DND-41 (cell line): ENCODE measurements around the gene EGF.

ENCODE experiments used
- ATAC-seq: fragments of 200-7000 bp; cut with Tn5 transposase; 3 replicates; pipeline ENCODE4 v1.9.1; 2021; ENCODE audit warnings: low read depth; ENCODE audit not compliant: insufficient read depth
- DNase-seq: peaks from one replicate; pipeline ENCODE4 v3.0.0-alpha.2; 2020
- H2AFZ ChIP-seq: 2 replicates; pipeline ENCODE4 v1.6.0; 2012; ENCODE audit warnings: low read depth, low read length
- H3K27ac ChIP-seq: 2 replicates; pipeline ENCODE4 v1.5.1; 2012; ENCODE audit warnings: low read length, inconsistent platforms
- H3K27me3 ChIP-seq: fragments of 200-600 bp; sonication (generic); 2 replicates; pipeline ENCODE4 v1.6.0; 2012; ENCODE audit warnings: low read length, mild to moderate bottlenecking, inconsistent platforms; ENCODE audit not compliant: insufficient read depth, poor library complexity
- H3K36me3 ChIP-seq: 2 replicates; pipeline ENCODE4 v1.5.1; 2012; ENCODE audit warnings: low read length, inconsistent platforms; ENCODE audit not compliant: insufficient read depth
- H3K4me1 ChIP-seq: 2 replicates; pipeline ENCODE4 v1.5.1; 2012; ENCODE audit warnings: mild to moderate bottlenecking, low read length; ENCODE audit not compliant: insufficient read depth
- H3K4me2 ChIP-seq: 2 replicates; pipeline ENCODE4 v1.6.0; 2012; ENCODE audit warnings: mild to moderate bottlenecking, moderate library complexity, low read length, inconsistent platforms; ENCODE audit not compliant: insufficient read depth
- H3K4me3 ChIP-seq, 2 experiments: fragments of 200-600 bp in 1 of 2; shearing (Covaris generic) in 1 of 2; 2 replicates each; pipeline ENCODE4 v1.5.1; 2012 to 2016; ENCODE audit warnings: inconsistent platforms in 2 of 2, low read length in 2 of 2, mild to moderate bottlenecking in 2 of 2, low read depth in 1 of 2, moderate library complexity in 1 of 2
- H3K79me2 ChIP-seq: 2 replicates; pipeline ENCODE4 v1.6.0; 2012; ENCODE audit warnings: low read length, inconsistent platforms; ENCODE audit not compliant: insufficient read depth
- H3K9ac ChIP-seq: 2 replicates; pipeline ENCODE4 v1.6.0; 2012; ENCODE audit warnings: low read depth, mild to moderate bottlenecking, inconsistent platforms, low read length, moderate library complexity
- H3K9me3 ChIP-seq: 2 replicates; pipeline ENCODE4 v1.5.1; 2012; ENCODE audit warnings: low read length, moderate library complexity, mild to moderate bottlenecking, inconsistent platforms; ENCODE audit not compliant: insufficient read depth, severe bottlenecking
- H4K20me1 ChIP-seq: 2 replicates; pipeline ENCODE4 v1.6.0; 2012; ENCODE audit warnings: low read length; ENCODE audit not compliant: insufficient read depth
- EZH2 ChIP-seq: IDR thresholded peaks from 3 replicates; pipeline ENCODE4 v1.6.1; 2012; ENCODE audit warnings: borderline replicate concordance, low read depth, mild to moderate bottlenecking, moderate library complexity, low read length, inconsistent platforms; ENCODE audit not compliant: severe bottlenecking
- TF ChIP-seq, protein P1 (sequence below): IDR thresholded peaks from 2 replicates; pipeline ENCODE4 v1.5.1; 2012; ENCODE audit warnings: borderline replicate concordance, low read length, moderate library complexity, mild to moderate bottlenecking; ENCODE audit not compliant: poor library complexity, severe bottlenecking; ENCODE audit errors: extremely low read depth

EGF gene

DNA sequence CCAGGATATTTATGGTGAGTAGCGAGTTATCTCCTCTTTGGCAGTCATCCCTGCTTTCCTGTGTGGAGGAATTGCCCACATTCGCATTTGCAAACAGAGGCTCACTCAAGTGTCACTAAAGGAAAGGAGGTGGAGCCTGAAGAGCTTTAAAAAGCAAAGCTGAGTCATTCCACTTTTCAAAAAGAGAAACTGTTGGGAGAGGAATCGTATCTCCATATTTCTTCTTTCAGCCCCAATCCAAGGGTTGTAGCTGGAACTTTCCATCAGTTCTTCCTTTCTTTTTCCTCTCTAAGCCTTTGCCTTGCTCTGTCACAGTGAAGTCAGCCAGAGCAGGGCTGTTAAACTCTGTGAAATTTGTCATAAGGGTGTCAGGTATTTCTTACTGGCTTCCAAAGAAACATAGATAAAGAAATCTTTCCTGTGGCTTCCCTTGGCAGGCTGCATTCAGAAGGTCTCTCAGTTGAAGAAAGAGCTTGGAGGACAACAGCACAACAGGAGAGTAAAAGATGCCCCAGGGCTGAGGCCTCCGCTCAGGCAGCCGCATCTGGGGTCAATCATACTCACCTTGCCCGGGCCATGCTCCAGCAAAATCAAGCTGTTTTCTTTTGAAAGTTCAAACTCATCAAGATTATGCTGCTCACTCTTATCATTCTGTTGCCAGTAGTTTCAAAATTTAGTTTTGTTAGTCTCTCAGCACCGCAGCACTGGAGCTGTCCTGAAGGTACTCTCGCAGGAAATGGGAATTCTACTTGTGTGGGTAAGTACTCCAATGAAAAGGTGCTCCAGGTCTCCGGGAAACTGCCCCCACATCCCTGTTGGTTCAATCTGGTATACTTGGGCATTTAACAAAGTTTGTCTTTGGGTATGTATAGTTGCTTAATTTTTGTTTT, at the start of gene EGF:
EGF (plus strand) TSS at position 178 of the 890 bp plus-strand sequence; CDS start at position 631, 453 bp downstream.
- ATAC-seq: no peak
- H3K4me2 ChIP-seq: no peak within 1 kb of the TSS
- no peaks in the 10 kb centered on the region for H4K20me1 ChIP-seq
- peaks cover 18% of the 10 kb centered on the region for H3K27me3 ChIP-seq
- H3K27ac ChIP-seq: no peak within 1 kb of the TSS
- H3K4me3 ChIP-seq: no peak within 1 kb of the TSS
- no peaks in the 10 kb centered on the region for H3K4me1 ChIP-seq
- no peaks in the 10 kb centered on the region for H3K9me3 ChIP-seq
- no peak within 1 kb of the TSS for H3K9ac ChIP-seq
- no peak for TF ChIP-seq EZH2
- TF ChIP-seq, protein P1, sequence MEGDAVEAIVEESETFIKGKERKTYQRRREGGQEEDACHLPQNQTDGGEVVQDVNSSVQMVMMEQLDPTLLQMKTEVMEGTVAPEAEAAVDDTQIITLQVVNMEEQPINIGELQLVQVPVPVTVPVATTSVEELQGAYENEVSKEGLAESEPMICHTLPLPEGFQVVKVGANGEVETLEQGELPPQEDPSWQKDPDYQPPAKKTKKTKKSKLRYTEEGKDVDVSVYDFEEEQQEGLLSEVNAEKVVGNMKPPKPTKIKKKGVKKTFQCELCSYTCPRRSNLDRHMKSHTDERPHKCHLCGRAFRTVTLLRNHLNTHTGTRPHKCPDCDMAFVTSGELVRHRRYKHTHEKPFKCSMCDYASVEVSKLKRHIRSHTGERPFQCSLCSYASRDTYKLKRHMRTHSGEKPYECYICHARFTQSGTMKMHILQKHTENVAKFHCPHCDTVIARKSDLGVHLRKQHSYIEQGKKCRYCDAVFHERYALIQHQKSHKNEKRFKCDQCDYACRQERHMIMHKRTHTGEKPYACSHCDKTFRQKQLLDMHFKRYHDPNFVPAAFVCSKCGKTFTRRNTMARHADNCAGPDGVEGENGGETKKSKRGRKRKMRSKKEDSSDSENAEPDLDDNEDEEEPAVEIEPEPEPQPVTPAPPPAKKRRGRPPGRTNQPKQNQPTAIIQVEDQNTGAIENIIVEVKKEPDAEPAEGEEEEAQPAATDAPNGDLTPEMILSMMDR: no peak
- no peak for DNase-seq
- no peaks in the 10 kb centered on the region for H3K79me2 ChIP-seq
- no peak within 1 kb of the TSS for H2AFZ ChIP-seq
- H3K36me3 ChIP-seq: no peaks in the 10 kb centered on the region

DNA sequence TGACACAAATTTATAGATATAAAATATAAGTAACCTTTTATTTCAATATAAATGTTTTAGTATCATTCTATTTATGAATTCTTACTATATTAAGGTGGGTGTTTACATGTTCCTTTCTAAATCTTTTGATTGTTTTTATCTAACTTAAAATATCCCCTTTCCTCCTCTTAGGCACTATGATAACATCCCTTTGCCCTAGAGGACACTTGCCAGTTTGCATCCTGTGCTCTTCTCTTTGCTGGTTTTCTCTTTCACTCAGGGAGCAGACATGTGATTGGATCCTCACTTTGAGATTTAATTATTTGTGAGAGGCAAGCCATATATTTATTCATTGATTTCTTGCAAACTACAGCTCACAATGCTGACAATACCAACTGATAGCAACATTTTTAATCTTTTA, 48.5 kb upstream of the EGF start:
- no peak overlapping the region for H3K4me3 ChIP-seq
- H2AFZ ChIP-seq: no peak overlapping the region
- no peaks in the 10 kb centered on the region for H3K36me3 ChIP-seq
- peaks cover 10% of the 10 kb centered on the region for H3K9me3 ChIP-seq
- H4K20me1 ChIP-seq: no peaks in the 10 kb centered on the region
- H3K9ac ChIP-seq: no peak overlapping the region
- TF ChIP-seq EZH2: no peak
- TF ChIP-seq, protein P1: no peak
- ATAC-seq (no peak), DNase-seq (no peak)
- no peaks in the 10 kb centered on the region for H3K79me2 ChIP-seq
- no peaks in the 10 kb centered on the region for H3K27me3 ChIP-seq
- no peaks in the 10 kb centered on the region for H3K4me1 ChIP-seq
- no peak overlapping the region for H3K4me2 ChIP-seq
- no peak overlapping the region for H3K27ac ChIP-seq

DNA sequence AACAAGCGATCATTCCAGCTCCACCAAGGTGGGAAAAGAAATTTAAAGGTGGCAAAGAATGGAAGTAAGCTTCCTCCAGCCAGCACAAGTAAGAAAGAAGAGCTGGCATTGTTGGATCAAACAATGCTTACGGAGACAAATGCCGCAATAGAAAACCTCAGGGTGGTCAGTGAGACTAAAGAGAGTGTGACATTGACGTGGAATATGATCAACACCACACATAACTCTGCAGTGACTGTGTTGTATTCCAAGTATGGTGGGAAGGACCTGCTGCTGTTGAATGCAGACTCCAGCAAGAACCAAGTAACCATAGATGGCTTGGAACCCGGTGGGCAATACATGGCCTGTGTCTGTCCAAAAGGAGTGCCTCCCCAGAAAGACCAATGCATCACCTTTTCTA, 42.6 kb upstream of the EGF start:
- no peak overlapping the region for H3K9ac ChIP-seq
- no peak overlapping the region for H2AFZ ChIP-seq
- no peak for DNase-seq
- H3K27me3 ChIP-seq: no peaks in the 10 kb centered on the region
- ATAC-seq: no peak
- H3K36me3 ChIP-seq: no peaks in the 10 kb centered on the region
- H3K79me2 ChIP-seq: no peaks in the 10 kb centered on the region
- H3K4me1 ChIP-seq: no peaks in the 10 kb centered on the region
- H3K9me3 ChIP-seq: no peaks in the 10 kb centered on the region
- no peak overlapping the region for H3K27ac ChIP-seq
- H3K4me3 ChIP-seq: no peak overlapping the region
- H3K4me2 ChIP-seq: no peak overlapping the region
- H4K20me1 ChIP-seq: no peaks in the 10 kb centered on the region
- no peak for TF ChIP-seq EZH2
- TF ChIP-seq, protein P1: no peak
